Endothelial cell of umbilical vein (primary cell): ENCODE measurements around the gene SH3BP1. TPM values are rescaled to one million over a fixed set of nuclear protein-coding genes. Genes with fewer than 3 reads are reported as not detected.

ENCODE experiments used
- BruUV-seq: library from RNA; stranded (reverse); fragments of 400-500 nt; replicated peaks from 2 replicates; lab custom pipeline; 2021; lab: Mats Ljungman, UMichigan
- CTCF ChIA-PET: fragments of 300-600, 350-600 bp; sonication (Branson Sonifier 250); formaldehyde crosslinking; loops from one replicate; lab custom pipeline; 2021; ENCODE audit warnings: antibody characterized with exemption, inconsistent platforms; lab: Charles Lee
- POLR2A ChIA-PET: fragments of 300-600, 350-600 bp; sonication (Branson Sonifier 250); formaldehyde crosslinking; loops from one replicate; lab custom pipeline; 2021; ENCODE audit warnings: antibody characterized with exemption, inconsistent platforms; lab: Charles Lee
- DNase-seq: peaks from one replicate; pipeline ENCODE4 v3.0.0-alpha.2; 2011; ENCODE audit warnings: low read depth, low spot score
- FAIRE-seq: peaks from 2 replicates; lab custom pipeline; 2011; peaks lifted over from hg19 to GRCh38; lab: Jason Lieb, UNC
- H2AFZ ChIP-seq: 2 replicates; pipeline ENCODE4 v1.6.0; 2012; ENCODE audit warnings: low read depth, low read length, control low read depth, inconsistent platforms
- H3K27ac ChIP-seq: 2 replicates; pipeline ENCODE4 v1.5.1; 2011; ENCODE audit warnings: low read depth, mild to moderate bottlenecking, control low read depth, low read length, moderate library complexity; ENCODE audit not compliant: insufficient read depth
- H3K27me3 ChIP-seq, 2 experiments: 2 replicates each; pipeline versions ENCODE4 v1.6.0 to v1.6.1; 2011; ENCODE audit warnings: low read length in 2 of 2, mixed read lengths in 1 of 2; ENCODE audit not compliant: control insufficient read depth in 2 of 2, insufficient read depth in 2 of 2
- H3K36me3 ChIP-seq, 2 experiments: 2 replicates in 1 of 2; 3 replicates in 1 of 2; pipeline ENCODE4 v1.5.1; 2011; ENCODE audit warnings: low read length in 2 of 2, mild to moderate bottlenecking in 1 of 2, moderate library complexity in 1 of 2; ENCODE audit not compliant: control insufficient read depth in 2 of 2, insufficient read depth in 2 of 2; ENCODE audit errors: extremely low read depth in 1 of 2
- H3K4me1 ChIP-seq: 3 replicates; pipeline ENCODE4 v1.5.1; 2011; ENCODE audit warnings: mild to moderate bottlenecking, low read length; ENCODE audit not compliant: control insufficient read depth, insufficient read depth; ENCODE audit errors: extremely low read depth
- H3K4me2 ChIP-seq: 2 replicates; pipeline ENCODE4 v1.6.1; 2011; ENCODE audit warnings: low read length, control low read depth, mixed read lengths; ENCODE audit not compliant: insufficient read depth
- H3K4me3 ChIP-seq, 3 experiments: fragments of 200-600 bp in 1 of 3; sonication (generic), shearing (Covaris generic) in 1 of 3; replicated peaks in 1 of 3; 2 replicates each; pipeline ENCODE4 v1.5.1; 2011 to 2016; ENCODE audit warnings: control low read depth in 3 of 3, low read length in 3 of 3, mild to moderate bottlenecking in 2 of 3, inconsistent platforms in 1 of 3, low read depth in 1 of 3, moderate library complexity in 1 of 3; ENCODE audit not compliant: insufficient read depth in 1 of 3
- H3K79me2 ChIP-seq: 2 replicates; pipeline ENCODE4 v1.6.0; 2012; ENCODE audit warnings: low read length, inconsistent platforms; ENCODE audit not compliant: control insufficient read depth, insufficient read depth
- H3K9ac ChIP-seq: replicated peaks from 2 replicates; pipeline ENCODE3; 2011; ENCODE audit warnings: low read length, control low read depth; ENCODE audit not compliant: insufficient read depth; ENCODE audit errors: extremely low read depth
- H3K9me1 ChIP-seq: replicated peaks from 3 replicates; pipeline ENCODE4 v1.6.0; 2011; ENCODE audit warnings: mild to moderate bottlenecking, low read length; ENCODE audit not compliant: control insufficient read depth, insufficient read depth; ENCODE audit errors: extremely low read depth
- H3K9me3 ChIP-seq: replicated peaks from 2 replicates; pipeline ENCODE4 v1.5.1; 2012; ENCODE audit warnings: low read length, inconsistent platforms; ENCODE audit not compliant: control insufficient read depth, insufficient read depth
- H4K20me1 ChIP-seq: replicated peaks from 2 replicates; pipeline ENCODE3; 2011; ENCODE audit warnings: mild to moderate bottlenecking, low read length; ENCODE audit not compliant: control insufficient read depth, insufficient read depth; ENCODE audit errors: extremely low read depth
- EZH2 ChIP-seq: IDR thresholded peaks from 2 replicates; pipeline ENCODE4 v1.6.1; 2012; ENCODE audit warnings: borderline replicate concordance, low read depth, mild to moderate bottlenecking, moderate library complexity, low read length, inconsistent platforms; ENCODE audit not compliant: severe bottlenecking
- FOS ChIP-seq: IDR thresholded peaks from 2 replicates; pipeline ENCODE4 v1.6.1; 2011; ENCODE audit warnings: mild to moderate bottlenecking, low read length, moderate library complexity, borderline replicate concordance; ENCODE audit not compliant: insufficient read depth
- GATA2 ChIP-seq: IDR thresholded peaks from 2 replicates; pipeline ENCODE4 v1.7.0; 2011; ENCODE audit warnings: low read depth, mild to moderate bottlenecking, moderate library complexity, mixed read lengths, low read length; ENCODE audit not compliant: insufficient read length, insufficient read depth
- JUN ChIP-seq: IDR thresholded peaks from 2 replicates; pipeline ENCODE4 v1.6.1; 2011; ENCODE audit warnings: borderline replicate concordance, low read depth; ENCODE audit not compliant: insufficient read length, insufficient read depth
- MYC ChIP-seq: IDR thresholded peaks from one replicate; pipeline ENCODE4 v1.6.1; 2011; ENCODE audit warnings: mild to moderate bottlenecking, low read depth, low read length
- POLR2A ChIP-seq: IDR thresholded peaks from 2 replicates; pipeline ENCODE4 v1.6.1; 2012; ENCODE audit warnings: low read depth, mild to moderate bottlenecking, control low read depth, low read length
- POLR2AphosphoS5 ChIP-seq: IDR thresholded peaks from 2 replicates; pipeline ENCODE4 v1.6.1; 2012; ENCODE audit warnings: low read depth, mild to moderate bottlenecking, control low read depth, low read length, moderate library complexity; ENCODE audit not compliant: insufficient read depth
- dilution Hi-C: fragments of 300-500 bp; cut with MboI; formaldehyde crosslinking; loops from one replicate; pipeline ENCODE4 v1.15.0; 2019; ENCODE audit warnings: low sequenced_read_pairs; ENCODE audit not compliant: extremely low pct_ligation_motif_present
- intact Hi-C: fragments of 100-400 bp; cut with micrococcal nuclease; formaldehyde crosslinking; loops from one replicate; pipeline ENCODE4 v1.10.0; 2022
- polyA plus RNA-seq, 4 experiments: library from polyadenylated mRNA; depleted of rRNA in 3 of 4; stranded (reverse) in 3 of 4; unstranded in 1 of 4; fragments of >200 nt; gene quantifications; 2 replicates each; pipeline versions ENCODE4 v1.2.1 to v1.2.3, GENCODE V29; 2011 to 2012; ENCODE audit warnings: missing spikeins in 1 of 4
- total RNA-seq: library from RNA; stranded (reverse); gene quantifications from 2 replicates; pipeline ENCODE4 v1.2.3, GENCODE V29; 2021
- TF ChIP-seq, protein P1 (sequence below): IDR thresholded peaks from 2 replicates; pipeline ENCODE4 v1.6.1; 2011; ENCODE audit not compliant: insufficient read depth, insufficient read length
- TF ChIP-seq, protein P2 (sequence below), 2 donors: IDR thresholded peaks; 1 replicate in 1 of 2; 2 replicates in 1 of 2; pipeline ENCODE4 v1.5.1; 2011; ENCODE audit warnings: low read length in 2 of 2, mild to moderate bottlenecking in 2 of 2, moderate library complexity in 2 of 2, control low read depth in 1 of 2, inconsistent platforms in 1 of 2, low read depth in 1 of 2; ENCODE audit not compliant: insufficient read depth in 1 of 2; ENCODE audit errors: extremely low read depth in 1 of 2

Gene SH3BP1
- total and polyA plus RNA-seq, 2 donors (not counting 3 experiments of a cell fraction or from before 2014, with no cell fraction given) = 2.3 to 4.3 TPM

DNA sequence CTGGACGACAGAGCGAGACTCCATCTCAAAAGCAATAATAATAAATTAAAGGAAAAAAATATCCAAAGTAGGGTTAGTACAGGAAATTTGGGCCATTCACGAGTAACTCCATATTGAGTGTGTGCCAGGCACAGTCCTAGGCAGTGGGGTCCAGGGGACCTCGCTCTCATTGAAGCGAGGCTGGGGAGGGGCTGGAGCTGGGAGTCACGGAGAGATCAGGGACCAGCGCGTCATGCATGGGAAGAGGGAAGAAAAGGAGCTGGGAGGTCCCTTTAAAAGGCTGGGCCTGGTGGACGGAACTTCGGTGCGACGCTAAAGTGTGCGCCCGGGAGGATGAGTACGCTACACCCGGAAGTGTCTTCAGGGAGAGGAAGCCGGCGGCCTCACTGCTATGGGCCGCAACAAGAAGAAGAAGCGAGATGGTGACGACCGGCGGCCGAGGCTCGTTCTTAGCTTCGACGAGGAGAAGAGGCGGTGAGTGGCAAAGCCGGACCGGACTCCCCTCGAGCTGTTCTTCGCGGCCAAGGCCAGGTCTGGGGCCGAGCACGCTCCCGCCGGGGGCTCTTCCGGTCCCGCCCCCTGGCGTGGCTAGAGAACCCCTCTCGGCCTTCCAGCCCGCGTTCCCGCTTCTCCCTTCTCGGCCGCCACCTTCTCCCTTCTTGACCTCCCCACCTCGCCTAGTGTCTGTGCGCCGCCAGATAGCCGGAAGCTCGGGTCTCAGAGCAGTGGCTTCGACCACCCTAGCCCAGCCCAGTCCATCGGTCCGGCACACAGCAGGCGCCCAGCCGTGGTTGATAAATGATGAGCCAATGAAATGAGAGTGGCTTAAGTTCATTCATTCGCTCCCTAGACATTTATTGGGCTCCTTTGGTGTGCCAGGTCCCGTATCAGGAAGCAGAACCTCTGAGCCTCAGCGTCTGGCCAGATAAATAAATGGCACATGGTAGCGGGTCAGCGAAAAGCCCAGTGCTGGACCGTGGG, 46.8 kb downstream of the SH3BP1 start, which contains the start of gene NOL12:
Gene NOL12 (plus strand): TSS at position 342 of the 981 bp plus-strand sequence. CDS start 50 bp downstream, at position 392.
- intact Hi-C loops = loop anchor here (1.0 kb wide), 3 partner anchors 9 to 78 kb away; partner anchors contain the start of gene GGA1

DNA sequence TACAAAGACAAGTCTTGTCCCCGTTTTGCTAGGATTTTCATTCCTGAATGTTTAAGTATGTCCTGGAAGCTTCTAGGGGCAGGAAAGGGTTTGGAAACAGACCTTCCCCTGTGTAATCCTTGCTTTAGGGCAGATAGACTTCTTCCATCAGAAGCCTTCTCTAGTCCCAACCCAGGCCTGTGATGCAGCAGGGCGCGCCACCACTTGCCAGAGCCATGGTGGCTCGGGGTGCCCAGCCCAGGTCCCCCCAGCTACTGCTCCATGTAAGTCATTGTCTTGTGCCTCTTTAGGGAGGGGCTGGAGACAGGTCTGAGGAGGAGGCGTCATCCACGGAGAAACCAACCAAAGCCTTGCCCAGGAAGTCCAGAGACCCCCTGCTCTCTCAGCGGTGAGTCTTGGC, 50.9 kb downstream of the SH3BP1 start:
- dilution Hi-C loops = no loop called here
- intact Hi-C loops = no loop called here
- no peak overlapping the region for H3K4me3 ChIP-seq
- POLR2A ChIA-PET = no interaction called here
- no peak overlapping the region for H3K27ac ChIP-seq
- H3K36me3 ChIP-seq = peaks cover 5 to 38% of the 10 kb centered on the region in 2 experiments
- no TSS peak for BruUV-seq
- no peaks in the 10 kb centered on the region for H4K20me1 ChIP-seq
- TF ChIP-seq FOS = no peak
- TF ChIP-seq, protein P1, sequence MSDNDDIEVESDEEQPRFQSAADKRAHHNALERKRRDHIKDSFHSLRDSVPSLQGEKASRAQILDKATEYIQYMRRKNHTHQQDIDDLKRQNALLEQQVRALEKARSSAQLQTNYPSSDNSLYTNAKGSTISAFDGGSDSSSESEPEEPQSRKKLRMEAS = no peak
- TF ChIP-seq POLR2A = no peak
- TF ChIP-seq EZH2 = no peak
- TF ChIP-seq GATA2 = no peak
- no peak for TF ChIP-seq MYC
- TF ChIP-seq JUN = no peak
- no peak for TF ChIP-seq POLR2AphosphoS5
- TF ChIP-seq, protein P2, sequence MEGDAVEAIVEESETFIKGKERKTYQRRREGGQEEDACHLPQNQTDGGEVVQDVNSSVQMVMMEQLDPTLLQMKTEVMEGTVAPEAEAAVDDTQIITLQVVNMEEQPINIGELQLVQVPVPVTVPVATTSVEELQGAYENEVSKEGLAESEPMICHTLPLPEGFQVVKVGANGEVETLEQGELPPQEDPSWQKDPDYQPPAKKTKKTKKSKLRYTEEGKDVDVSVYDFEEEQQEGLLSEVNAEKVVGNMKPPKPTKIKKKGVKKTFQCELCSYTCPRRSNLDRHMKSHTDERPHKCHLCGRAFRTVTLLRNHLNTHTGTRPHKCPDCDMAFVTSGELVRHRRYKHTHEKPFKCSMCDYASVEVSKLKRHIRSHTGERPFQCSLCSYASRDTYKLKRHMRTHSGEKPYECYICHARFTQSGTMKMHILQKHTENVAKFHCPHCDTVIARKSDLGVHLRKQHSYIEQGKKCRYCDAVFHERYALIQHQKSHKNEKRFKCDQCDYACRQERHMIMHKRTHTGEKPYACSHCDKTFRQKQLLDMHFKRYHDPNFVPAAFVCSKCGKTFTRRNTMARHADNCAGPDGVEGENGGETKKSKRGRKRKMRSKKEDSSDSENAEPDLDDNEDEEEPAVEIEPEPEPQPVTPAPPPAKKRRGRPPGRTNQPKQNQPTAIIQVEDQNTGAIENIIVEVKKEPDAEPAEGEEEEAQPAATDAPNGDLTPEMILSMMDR (IDR thresholded peaks at IDR 0.05; ENCODE audit: extremely low read depth in 1 of 2, insufficient read depth in 1 of 2, low read depth in 1 of 2, low read length in 2 of 2) = no peak
- H2AFZ ChIP-seq = no peak overlapping the region
- peaks cover 16% of the 10 kb centered on the region for H3K79me2 ChIP-seq
- no peaks in the 10 kb centered on the region for H3K9me1 ChIP-seq
- no peak for DNase-seq
- no peak overlapping the region for H3K9ac ChIP-seq
- H3K27me3 ChIP-seq = no peaks in the 10 kb centered on the region
- no peaks in the 10 kb centered on the region for H3K9me3 ChIP-seq
- peaks cover 5% of the 10 kb centered on the region for H3K4me1 ChIP-seq
- no peak overlapping the region for H3K4me2 ChIP-seq
- no peak for FAIRE-seq
- CTCF ChIA-PET = interaction anchor here (3.2 kb wide), 1 partner anchor 47 kb away, joined by 11 read pairs; no protein-coding TSS in a partner anchor

More for the DNA sequence above, 46.8 kb downstream of the SH3BP1 start, which contains the start of gene NOL12:
- FAIRE-seq (peak; percentile 97), DNase-seq (peak; percentile 92)
- Histone ChIP-seq H3K4me3 (peak within 1 kb of the TSS; percentile 44 to 99 (median 82)), H2AFZ (peak within 1 kb of the TSS; percentile 98), H3K79me2 (peaks cover 16% of the 10 kb centered on the region), H3K4me1 (peaks cover 5% of the 10 kb centered on the region), H3K27ac (peak within 1 kb of the TSS; percentile 74), H3K9me3 (no peaks in the 10 kb centered on the region), H3K9me1 (no peaks in the 10 kb centered on the region), H3K4me2 (peak within 1 kb of the TSS; percentile 56), H4K20me1 (no peaks in the 10 kb centered on the region), H3K9ac (peak within 1 kb of the TSS; percentile 92), H3K36me3 (peaks cover 5 to 19% of the 10 kb centered on the region in 2 experiments), H3K27me3 (no peaks in the 10 kb centered on the region)
- CTCF ChIA-PET = interaction anchor here (0.6 to 8.7 kb wide), 9 partner anchors 9 to 140 kb away, joined by 3 to 307 read pairs (median 4); partner anchors contain the start of gene PDXP
- dilution Hi-C loops = no loop called here
- TF ChIP-seq POLR2A (peak; percentile 90), POLR2AphosphoS5 (peak; percentile 93), GATA2 (no peak)
- TSS peak; percentile 88 for BruUV-seq
- POLR2A ChIA-PET = interaction anchor here (0.8 to 1.4 kb wide), 2 partner anchors 11 to 28 kb away, joined by 4 to 7 read pairs; partner anchors contain the start of genes LGALS1 and PDXP
